ENCODE measurements around the gene PPP1R3F.
A peak's percentile ranks its signal among the peaks of the same experiment; 100 is the strongest.

- TF ChIP-seq, protein P1, sequence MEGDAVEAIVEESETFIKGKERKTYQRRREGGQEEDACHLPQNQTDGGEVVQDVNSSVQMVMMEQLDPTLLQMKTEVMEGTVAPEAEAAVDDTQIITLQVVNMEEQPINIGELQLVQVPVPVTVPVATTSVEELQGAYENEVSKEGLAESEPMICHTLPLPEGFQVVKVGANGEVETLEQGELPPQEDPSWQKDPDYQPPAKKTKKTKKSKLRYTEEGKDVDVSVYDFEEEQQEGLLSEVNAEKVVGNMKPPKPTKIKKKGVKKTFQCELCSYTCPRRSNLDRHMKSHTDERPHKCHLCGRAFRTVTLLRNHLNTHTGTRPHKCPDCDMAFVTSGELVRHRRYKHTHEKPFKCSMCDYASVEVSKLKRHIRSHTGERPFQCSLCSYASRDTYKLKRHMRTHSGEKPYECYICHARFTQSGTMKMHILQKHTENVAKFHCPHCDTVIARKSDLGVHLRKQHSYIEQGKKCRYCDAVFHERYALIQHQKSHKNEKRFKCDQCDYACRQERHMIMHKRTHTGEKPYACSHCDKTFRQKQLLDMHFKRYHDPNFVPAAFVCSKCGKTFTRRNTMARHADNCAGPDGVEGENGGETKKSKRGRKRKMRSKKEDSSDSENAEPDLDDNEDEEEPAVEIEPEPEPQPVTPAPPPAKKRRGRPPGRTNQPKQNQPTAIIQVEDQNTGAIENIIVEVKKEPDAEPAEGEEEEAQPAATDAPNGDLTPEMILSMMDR (IDR thresholded peaks at IDR 0.05): no peak
- no peak for TF ChIP-seq POLR2A (IDR thresholded peaks at IDR 0.05)
- TF ChIP-seq POLR2AphosphoS5 (IDR thresholded peaks at IDR 0.05): peak in 1 of 3 donors; percentile 53
Measured at GRCh38 chrX:49269767-49270248, at the start of gene PPP1R3F.

All from breast epithelium (tissue), 3 donors.